H1 (cell line): ENCODE data around the gene TRIM67. TPM values are rescaled to one million over a fixed set of nuclear protein-coding genes. Genes with fewer than 3 reads are reported as not detected.

Experiments used
- CTCF ChIA-PET: fragments of 300-600 bp; sonication (Branson Sonifier 250); formaldehyde crosslinking; loops from one replicate; lab custom pipeline; 2021; ENCODE audit not compliant: partially characterized antibody; lab: Charles Lee
- POLR2A ChIA-PET: fragments of 300-600 bp; sonication (Branson Sonifier 250); formaldehyde crosslinking; loops from one replicate; lab custom pipeline; 2021; ENCODE audit warnings: inconsistent platforms; ENCODE audit not compliant: partially characterized antibody; lab: Charles Lee
- DNase-seq, 2 experiments: peaks; one replicate each; pipeline versions ENCODE4 v3.0.0 to v3.0.0-alpha.2; 2010 to 2022; ENCODE audit warnings: low spot score in 2 of 2, low read depth in 1 of 2, mixed read lengths in 1 of 2
- FAIRE-seq: peaks from 2 replicates; lab custom pipeline; 2011; peaks lifted over from hg19 to GRCh38; lab: Jason Lieb, UNC
- H2AFZ ChIP-seq: 2 replicates; pipeline ENCODE4 v1.8.1; 2012; ENCODE audit warnings: low read length, inconsistent platforms
- H2AK5ac ChIP-seq: 2 replicates; pipeline ENCODE4 v1.6.1; 2013; ENCODE audit warnings: low read depth, low read length
- H2BK120ac ChIP-seq: replicated peaks from 2 replicates; pipeline ENCODE3; 2013; ENCODE audit warnings: low read depth, low read length, inconsistent platforms
- H2BK12ac ChIP-seq: 2 replicates; pipeline ENCODE4 v1.6.1; 2013; ENCODE audit warnings: low read depth, low read length
- H2BK15ac ChIP-seq: 2 replicates; pipeline ENCODE4 v1.6.1; 2013; ENCODE audit warnings: low read length
- H2BK20ac ChIP-seq: 2 replicates; pipeline ENCODE4 v1.6.1; 2013; ENCODE audit warnings: low read length
- H2BK5ac ChIP-seq: 2 replicates; pipeline ENCODE4 v1.6.1; 2013; ENCODE audit warnings: low read depth, low read length
- H3K14ac ChIP-seq: 2 replicates; pipeline ENCODE4 v1.6.1; 2013; ENCODE audit warnings: inconsistent platforms; ENCODE audit not compliant: insufficient read length
- H3K18ac ChIP-seq: 2 replicates; pipeline ENCODE4 v1.6.1; 2013; ENCODE audit warnings: low read length; ENCODE audit errors: extremely low read depth
- H3K23ac ChIP-seq: 2 replicates; pipeline ENCODE4 v1.6.1; 2013; ENCODE audit warnings: inconsistent platforms; ENCODE audit not compliant: insufficient read length
- H3K23me2 ChIP-seq: 2 replicates; pipeline ENCODE4 v1.6.1; 2013; ENCODE audit warnings: low read depth, low read length
- H3K27ac ChIP-seq: 2 replicates; pipeline ENCODE4 v1.6.1; 2011; ENCODE audit warnings: low read depth, low read length, inconsistent platforms
- H3K27me3 ChIP-seq, 4 experiments: replicated peaks in 1 of 4; 1 replicate in 1 of 4; 2 replicates in 3 of 4; pipeline versions ENCODE4 v1.6.1 to v1.8.1; 2011 to 2013; ENCODE audit warnings: low read length in 3 of 4, mild to moderate bottlenecking in 3 of 4, inconsistent platforms in 2 of 4, mixed read lengths in 2 of 4, moderate library complexity in 1 of 4; ENCODE audit not compliant: control insufficient read depth in 3 of 4, insufficient read depth in 3 of 4; ENCODE audit errors: extremely low read depth in 1 of 4
- H3K36me3 ChIP-seq, 4 experiments: 2 replicates each; pipeline versions ENCODE4 v1.6.1 to v1.8.1; 2011 to 2013; ENCODE audit warnings: mild to moderate bottlenecking in 4 of 4, low read length in 3 of 4, moderate library complexity in 2 of 4, control low read depth in 1 of 4, inconsistent platforms in 1 of 4; ENCODE audit not compliant: insufficient read depth in 4 of 4, control insufficient read depth in 2 of 4
- H3K4ac ChIP-seq: replicated peaks from 2 replicates; pipeline ENCODE3; 2013; ENCODE audit warnings: low read length, low read depth, mixed read lengths, inconsistent platforms; ENCODE audit not compliant: insufficient read length
- H3K4me1 ChIP-seq, 4 experiments: replicated peaks in 1 of 4; 1 replicate in 1 of 4; 2 replicates in 3 of 4; pipeline versions ENCODE4 v1.6.1 to v1.8.1; 2011 to 2013; ENCODE audit warnings: low read length in 3 of 4, inconsistent platforms in 2 of 4, mixed read lengths in 1 of 4; ENCODE audit not compliant: insufficient read depth in 4 of 4, control insufficient read depth in 3 of 4
- H3K4me2 ChIP-seq, 2 experiments: 2 replicates each; pipeline versions ENCODE4 v1.6.1 to v1.8.1; 2011 to 2013; ENCODE audit warnings: low read depth in 2 of 2, low read length in 2 of 2, control low read depth in 1 of 2, inconsistent platforms in 1 of 2, mild to moderate bottlenecking in 1 of 2; ENCODE audit not compliant: insufficient read depth in 1 of 2
- H3K4me3 ChIP-seq, 4 experiments: fragments of 200-600, 300-600 bp in 1 of 4; sonication (generic), shearing (Covaris generic), sonication (Bioruptor Twin) in 1 of 4; 2 replicates each; pipeline versions ENCODE4 v1.5.1 to v1.8.1; 2011 to 2016; ENCODE audit warnings: low read length in 4 of 4, low read depth in 3 of 4, control low read depth in 2 of 4, inconsistent platforms in 2 of 4, mild to moderate bottlenecking in 2 of 4, mixed read lengths in 1 of 4, moderate library complexity in 1 of 4; ENCODE audit not compliant: insufficient read depth in 2 of 4; ENCODE audit errors: extremely low read depth in 1 of 4
- H3K56ac ChIP-seq: replicated peaks from 2 replicates; pipeline ENCODE3; 2013; ENCODE audit warnings: low read depth, mild to moderate bottlenecking, mixed read lengths, low read length, inconsistent platforms; ENCODE audit not compliant: insufficient read length
- H3K79me1 ChIP-seq: 2 replicates; pipeline ENCODE4 v1.6.1; 2013; ENCODE audit warnings: low read depth, low read length, control low read depth
- H3K79me2 ChIP-seq, 2 experiments: 2 replicates each; pipeline versions ENCODE4 v1.6.1 to v1.8.1; 2012 to 2013; ENCODE audit warnings: low read length in 2 of 2, mild to moderate bottlenecking in 2 of 2, inconsistent platforms in 1 of 2; ENCODE audit not compliant: insufficient read depth in 2 of 2, control insufficient read depth in 1 of 2
- H3K9ac ChIP-seq, 4 experiments: replicated peaks in 1 of 4; 1 replicate in 1 of 4; 2 replicates in 3 of 4; pipeline versions ENCODE4 v1.6.1 to v1.8.1; 2011 to 2013; ENCODE audit warnings: low read depth in 3 of 4, low read length in 3 of 4, control low read depth in 2 of 4, mild to moderate bottlenecking in 2 of 4, moderate library complexity in 2 of 4, inconsistent platforms in 1 of 4; ENCODE audit errors: extremely low read depth in 1 of 4
- H3K9me3 ChIP-seq, 2 experiments: 2 replicates each; pipeline versions ENCODE4 v1.6.1 to v1.8.1; 2012 to 2013; ENCODE audit warnings: mild to moderate bottlenecking in 2 of 2, moderate library complexity in 2 of 2, control low read depth in 1 of 2, inconsistent platforms in 1 of 2, low read depth in 1 of 2, low read length in 1 of 2, mixed read lengths in 1 of 2; ENCODE audit not compliant: insufficient read depth in 2 of 2
- H4K20me1 ChIP-seq, 2 experiments: replicated peaks in 1 of 2; 2 replicates each; pipeline versions ENCODE3 to v1.8.1; 2011 to 2013; ENCODE audit warnings: inconsistent platforms in 2 of 2, low read length in 2 of 2, mild to moderate bottlenecking in 1 of 2; ENCODE audit not compliant: insufficient read depth in 2 of 2, control insufficient read depth in 1 of 2
- H4K5ac ChIP-seq: 2 replicates; pipeline ENCODE4 v1.6.1; 2013; ENCODE audit warnings: low read length, low read depth, mixed read lengths, inconsistent platforms; ENCODE audit not compliant: insufficient read length
- H4K8ac ChIP-seq: 2 replicates; pipeline ENCODE4 v1.8.0; 2013; ENCODE audit warnings: mild to moderate bottlenecking, moderate library complexity, low read length, inconsistent platforms; ENCODE audit not compliant: insufficient read depth; ENCODE audit errors: extremely low read depth
- H4K91ac ChIP-seq: replicated peaks from 2 replicates; pipeline ENCODE3; 2013; ENCODE audit warnings: low read length, mixed read lengths, inconsistent platforms; ENCODE audit not compliant: insufficient read length
- BCL11A ChIP-seq, 2 experiments: IDR thresholded peaks; one replicate each; pipeline ENCODE4 v1.6.1; 2011; ENCODE audit warnings: low read depth in 2 of 2, low read length in 2 of 2, mild to moderate bottlenecking in 2 of 2
- CBX5 ChIP-seq: fragments of 300-800, 300-1000 bp; sonication (generic); IDR thresholded peaks from 2 replicates; pipeline ENCODE4 v1.7.1; 2016; ENCODE audit warnings: antibody characterized with exemption, low read length, low read depth
- CEBPB ChIP-seq: IDR thresholded peaks from 2 replicates; pipeline ENCODE4 v1.6.1; 2012; ENCODE audit warnings: low read depth, low read length
- MAFK ChIP-seq: IDR thresholded peaks from 2 replicates; pipeline ENCODE4 v1.6.1; 2012; ENCODE audit warnings: low read depth, mild to moderate bottlenecking, improper control_type of control experiment, low read length
- PHF8 ChIP-seq: fragments of 200-600 bp; sonication (generic); conservative IDR thresholded peaks from 2 replicates; pipeline ENCODE4 v1.7.1; 2012; ENCODE audit warnings: low read depth, mild to moderate bottlenecking, inconsistent platforms, low read length, moderate library complexity
- SP4 ChIP-seq: IDR thresholded peaks from 2 replicates; pipeline ENCODE4 v1.6.1; 2012; ENCODE audit warnings: low read length, inconsistent platforms
- WGBS, 2 experiments: shearing (Covaris generic) in 1 of 2; methylation state at CpG; one replicate each; pipeline versions ENCODE4 v1.1.6 to v1.1.7; 2013 to 2015; ENCODE audit warnings: low lambda C conversion rate in 2 of 2, mixed read lengths in 2 of 2, inconsistent platforms in 1 of 2, low coverage in 1 of 2, missing lambda C conversion rate in 1 of 2; ENCODE audit not compliant: insufficient replicate concordance in 2 of 2, insufficient coverage in 1 of 2, insufficient read length in 1 of 2; ENCODE audit errors: extremely low coverage in 1 of 2, missing lambda C conversion rate in 1 of 2; 5-methylcytosine and 5-hydroxymethylcytosine counted together
- polyA plus RNA-seq, 7 experiments: library from polyadenylated mRNA; depleted of rRNA in 3 of 7; stranded (reverse) in 5 of 7; unstranded in 2 of 7; fragments of >200 nt in 5 of 7; fragments of 200-250 nt in 2 of 7; gene quantifications; 1 replicate in 5 of 7; 2 replicates in 1 of 7; 4 replicates in 1 of 7; pipeline versions ENCODE4 v1.2.1 to v1.2.3, GENCODE V29; 2011 to 2013; ENCODE audit warnings: missing spikeins in 2 of 7, mixed read lengths in 2 of 7
- total RNA-seq: library from RNA; stranded (reverse); fragmentation: NEBNext Ultra II Directional; extraction: Animal tissue kit (Norgen Biotek cat#: 25700); gene quantifications from 2 replicates; pipeline ENCODE4 v1.2.1, GENCODE V29; 2021

TRIM67 gene
- total and polyA plus RNA-seq, 2 of the 8 experiments (the other 6 are each of a cell fraction or from before 2014, with no cell fraction given), result under 0.01 TPM; not detected in 1

- Histone ChIP-seq H3K4ac (no peak overlapping the region), H4K5ac (no peak overlapping the region), H2BK120ac (no peak overlapping the region), H3K18ac (no peak overlapping the region), H3K4me3 (no peak overlapping the region), H2BK5ac (no peak overlapping the region), H3K36me3 (no peaks in the 10 kb centered on the region), H3K4me1 (no peaks in the 10 kb centered on the region), H3K4me2 (no peak overlapping the region), H2AK5ac (no peak overlapping the region), H2AFZ (no peak overlapping the region), H3K79me2 (no peaks in the 10 kb centered on the region), H4K20me1 (no peaks in the 10 kb centered on the region), H3K9ac (no peak overlapping the region), H2BK12ac (no peak overlapping the region), H2BK15ac (no peak overlapping the region), H3K56ac (no peak overlapping the region), H3K27me3 (peaks cover 0 to 7% (median 3%) of the 10 kb centered on the region in 4 experiments; a peak in 3 of 7 replicates), H3K9me3 (no peaks in the 10 kb centered on the region), H4K91ac (no peak overlapping the region), H2BK20ac (no peak overlapping the region), H3K79me1 (no peaks in the 10 kb centered on the region), H3K23me2 (no peaks in the 10 kb centered on the region), H3K23ac (no peak overlapping the region), H3K14ac (no peak overlapping the region), H3K27ac (no peak overlapping the region), H4K8ac (no peak overlapping the region)
- ChIA-PET CTCF (no interaction called here), POLR2A (no interaction called here)
- DNase-seq (no peak), FAIRE-seq (no peak)
- TF ChIP-seq BCL11A (IDR thresholded peaks at IDR 0.05; ENCODE audit: low read depth in 2 of 2, low read length in 2 of 2) (no peak), MAFK (no peak), SP4 (no peak), CEBPB (no peak), CBX5 (no peak), PHF8 (no peak)
- WGBS, 2 experiments, result 52% methylated on average over 1 of the region's 1 CpG; no CpG with 5 or more reads in 1 of the 2 experiments
Observed at GRCh38 chr1:231138236-231138635, 23.6 kb upstream of the TRIM67 start.
